Measurements from ENCODE around the gene WFDC10B.

Gene WFDC10B

GRCh38 chr20:45647441-45648050 lies 57.3 kb downstream of the WFDC10B start:
- TF ChIP-seq FOXP2 (optimal IDR thresholded peaks at IDR 0.05; ENCODE audit: borderline replicate concordance, extremely low read depth, extremely low read length, insufficient read depth) (no peak), POLR2AphosphoS5 (IDR thresholded peaks at IDR 0.05; ENCODE audit: low read depth, low read length) (no peak), REST (IDR thresholded peaks at IDR 0.05; ENCODE audit: insufficient read depth in 1 of 2, low read depth in 2 of 2, low read length in 2 of 2) (no peak), TAF1 (IDR thresholded peaks at IDR 0.05; ENCODE audit: borderline replicate concordance, insufficient read depth, low read length) (no peak), SIN3A (IDR thresholded peaks at IDR 0.05; ENCODE audit: borderline replicate concordance, insufficient read depth, low read length) (no peak)

- TF ChIP-seq TAF1 (IDR thresholded peaks at IDR 0.05; ENCODE audit: borderline replicate concordance, insufficient read depth, low read length) (no peak), REST (IDR thresholded peaks at IDR 0.05; ENCODE audit: insufficient read depth in 1 of 2, low read depth in 2 of 2, low read length in 2 of 2) (no peak), SIN3A (IDR thresholded peaks at IDR 0.05; ENCODE audit: borderline replicate concordance, insufficient read depth, low read length) (no peak), POLR2AphosphoS5 (IDR thresholded peaks at IDR 0.05; ENCODE audit: low read depth, low read length) (no peak), FOXP2 (optimal IDR thresholded peaks at IDR 0.05; ENCODE audit: borderline replicate concordance, extremely low read depth, extremely low read length, insufficient read depth) (no peak)
These were observed 57.9 kb downstream of the WFDC10B start for GRCh38 chr20:45646875-45647274.

- no peak for TF ChIP-seq SIN3A (IDR thresholded peaks at IDR 0.05; ENCODE audit: borderline replicate concordance, insufficient read depth, low read length)
- TF ChIP-seq TAF1 (IDR thresholded peaks at IDR 0.05; ENCODE audit: borderline replicate concordance, insufficient read depth, low read length): no peak
- TF ChIP-seq POLR2AphosphoS5 (IDR thresholded peaks at IDR 0.05; ENCODE audit: low read depth, low read length): no peak
- no peak for TF ChIP-seq REST (IDR thresholded peaks at IDR 0.05; ENCODE audit: insufficient read depth in 1 of 2, low read depth in 2 of 2, low read length in 2 of 2)
- TF ChIP-seq FOXP2 (optimal IDR thresholded peaks at IDR 0.05; ENCODE audit: borderline replicate concordance, extremely low read depth, extremely low read length, insufficient read depth): no peak
These were observed 65.1 kb downstream of the WFDC10B start for GRCh38 chr20:45639687-45640086.

- no peak for TF ChIP-seq FOXP2 (optimal IDR thresholded peaks at IDR 0.05; ENCODE audit: borderline replicate concordance, extremely low read depth, extremely low read length, insufficient read depth)
- TF ChIP-seq POLR2AphosphoS5 (IDR thresholded peaks at IDR 0.05; ENCODE audit: low read depth, low read length): no peak
- no peak for TF ChIP-seq SIN3A (IDR thresholded peaks at IDR 0.05; ENCODE audit: borderline replicate concordance, insufficient read depth, low read length)
- TF ChIP-seq TAF1 (IDR thresholded peaks at IDR 0.05; ENCODE audit: borderline replicate concordance, insufficient read depth, low read length): no peak
- no peak for TF ChIP-seq REST (IDR thresholded peaks at IDR 0.05; ENCODE audit: insufficient read depth in 1 of 2, low read depth in 2 of 2, low read length in 2 of 2)
These were observed 68.3 kb downstream of the WFDC10B start for GRCh38 chr20:45636513-45636912.
